H1 (cell line): ENCODE data around the gene MCF2L2. TPM values are rescaled to one million over a fixed set of nuclear protein-coding genes. Genes with fewer than 3 reads are reported as not detected.

Experiments
- CTCF ChIA-PET: fragments of 300-600 bp; sonication (Branson Sonifier 250); formaldehyde crosslinking; loops from one replicate; lab custom pipeline; 2021; ENCODE audit not compliant: partially characterized antibody; lab: Charles Lee
- POLR2A ChIA-PET: fragments of 300-600 bp; sonication (Branson Sonifier 250); formaldehyde crosslinking; loops from one replicate; lab custom pipeline; 2021; ENCODE audit warnings: inconsistent platforms; ENCODE audit not compliant: partially characterized antibody; lab: Charles Lee
- DNase-seq, 2 experiments: peaks; one replicate each; pipeline versions ENCODE4 v3.0.0 to v3.0.0-alpha.2; 2010 to 2022; ENCODE audit warnings: low spot score in 2 of 2, low read depth in 1 of 2, mixed read lengths in 1 of 2
- FAIRE-seq: peaks from 2 replicates; lab custom pipeline; 2011; peaks lifted over from hg19 to GRCh38; lab: Jason Lieb, UNC
- H2AFZ ChIP-seq: 2 replicates; pipeline ENCODE4 v1.8.1; 2012; ENCODE audit warnings: low read length, inconsistent platforms
- H2AK5ac ChIP-seq: 2 replicates; pipeline ENCODE4 v1.6.1; 2013; ENCODE audit warnings: low read depth, low read length
- H2BK120ac ChIP-seq: replicated peaks from 2 replicates; pipeline ENCODE3; 2013; ENCODE audit warnings: low read depth, low read length, inconsistent platforms
- H2BK12ac ChIP-seq: 2 replicates; pipeline ENCODE4 v1.6.1; 2013; ENCODE audit warnings: low read depth, low read length
- H2BK15ac ChIP-seq: 2 replicates; pipeline ENCODE4 v1.6.1; 2013; ENCODE audit warnings: low read length
- H2BK20ac ChIP-seq: 2 replicates; pipeline ENCODE4 v1.6.1; 2013; ENCODE audit warnings: low read length
- H2BK5ac ChIP-seq: 2 replicates; pipeline ENCODE4 v1.6.1; 2013; ENCODE audit warnings: low read depth, low read length
- H3K14ac ChIP-seq: 2 replicates; pipeline ENCODE4 v1.6.1; 2013; ENCODE audit warnings: inconsistent platforms; ENCODE audit not compliant: insufficient read length
- H3K18ac ChIP-seq: 2 replicates; pipeline ENCODE4 v1.6.1; 2013; ENCODE audit warnings: low read length; ENCODE audit errors: extremely low read depth
- H3K23ac ChIP-seq: 2 replicates; pipeline ENCODE4 v1.6.1; 2013; ENCODE audit warnings: inconsistent platforms; ENCODE audit not compliant: insufficient read length
- H3K23me2 ChIP-seq: 2 replicates; pipeline ENCODE4 v1.6.1; 2013; ENCODE audit warnings: low read depth, low read length
- H3K27ac ChIP-seq: 2 replicates; pipeline ENCODE4 v1.6.1; 2011; ENCODE audit warnings: low read depth, low read length, inconsistent platforms
- H3K27me3 ChIP-seq, 4 experiments: replicated peaks in 1 of 4; 1 replicate in 1 of 4; 2 replicates in 3 of 4; pipeline versions ENCODE4 v1.6.1 to v1.8.1; 2011 to 2013; ENCODE audit warnings: low read length in 3 of 4, mild to moderate bottlenecking in 3 of 4, inconsistent platforms in 2 of 4, mixed read lengths in 2 of 4, moderate library complexity in 1 of 4; ENCODE audit not compliant: control insufficient read depth in 3 of 4, insufficient read depth in 3 of 4; ENCODE audit errors: extremely low read depth in 1 of 4
- H3K36me3 ChIP-seq, 4 experiments: 2 replicates each; pipeline versions ENCODE4 v1.6.1 to v1.8.1; 2011 to 2013; ENCODE audit warnings: mild to moderate bottlenecking in 4 of 4, low read length in 3 of 4, moderate library complexity in 2 of 4, control low read depth in 1 of 4, inconsistent platforms in 1 of 4; ENCODE audit not compliant: insufficient read depth in 4 of 4, control insufficient read depth in 2 of 4
- H3K4ac ChIP-seq: replicated peaks from 2 replicates; pipeline ENCODE3; 2013; ENCODE audit warnings: low read length, low read depth, mixed read lengths, inconsistent platforms; ENCODE audit not compliant: insufficient read length
- H3K4me1 ChIP-seq, 4 experiments: replicated peaks in 1 of 4; 1 replicate in 1 of 4; 2 replicates in 3 of 4; pipeline versions ENCODE4 v1.6.1 to v1.8.1; 2011 to 2013; ENCODE audit warnings: low read length in 3 of 4, inconsistent platforms in 2 of 4, mixed read lengths in 1 of 4; ENCODE audit not compliant: insufficient read depth in 4 of 4, control insufficient read depth in 3 of 4
- H3K4me2 ChIP-seq, 2 experiments: 2 replicates each; pipeline versions ENCODE4 v1.6.1 to v1.8.1; 2011 to 2013; ENCODE audit warnings: low read depth in 2 of 2, low read length in 2 of 2, control low read depth in 1 of 2, inconsistent platforms in 1 of 2, mild to moderate bottlenecking in 1 of 2; ENCODE audit not compliant: insufficient read depth in 1 of 2
- H3K4me3 ChIP-seq, 4 experiments: fragments of 200-600, 300-600 bp in 1 of 4; sonication (generic), shearing (Covaris generic), sonication (Bioruptor Twin) in 1 of 4; 2 replicates each; pipeline versions ENCODE4 v1.5.1 to v1.8.1; 2011 to 2016; ENCODE audit warnings: low read length in 4 of 4, low read depth in 3 of 4, control low read depth in 2 of 4, inconsistent platforms in 2 of 4, mild to moderate bottlenecking in 2 of 4, mixed read lengths in 1 of 4, moderate library complexity in 1 of 4; ENCODE audit not compliant: insufficient read depth in 2 of 4; ENCODE audit errors: extremely low read depth in 1 of 4
- H3K56ac ChIP-seq: replicated peaks from 2 replicates; pipeline ENCODE3; 2013; ENCODE audit warnings: low read depth, mild to moderate bottlenecking, mixed read lengths, low read length, inconsistent platforms; ENCODE audit not compliant: insufficient read length
- H3K79me1 ChIP-seq: 2 replicates; pipeline ENCODE4 v1.6.1; 2013; ENCODE audit warnings: low read depth, low read length, control low read depth
- H3K79me2 ChIP-seq, 2 experiments: 2 replicates each; pipeline versions ENCODE4 v1.6.1 to v1.8.1; 2012 to 2013; ENCODE audit warnings: low read length in 2 of 2, mild to moderate bottlenecking in 2 of 2, inconsistent platforms in 1 of 2; ENCODE audit not compliant: insufficient read depth in 2 of 2, control insufficient read depth in 1 of 2
- H3K9ac ChIP-seq, 4 experiments: replicated peaks in 1 of 4; 1 replicate in 1 of 4; 2 replicates in 3 of 4; pipeline versions ENCODE4 v1.6.1 to v1.8.1; 2011 to 2013; ENCODE audit warnings: low read depth in 3 of 4, low read length in 3 of 4, control low read depth in 2 of 4, mild to moderate bottlenecking in 2 of 4, moderate library complexity in 2 of 4, inconsistent platforms in 1 of 4; ENCODE audit errors: extremely low read depth in 1 of 4
- H3K9me3 ChIP-seq, 2 experiments: 2 replicates each; pipeline versions ENCODE4 v1.6.1 to v1.8.1; 2012 to 2013; ENCODE audit warnings: mild to moderate bottlenecking in 2 of 2, moderate library complexity in 2 of 2, control low read depth in 1 of 2, inconsistent platforms in 1 of 2, low read depth in 1 of 2, low read length in 1 of 2, mixed read lengths in 1 of 2; ENCODE audit not compliant: insufficient read depth in 2 of 2
- H4K20me1 ChIP-seq, 2 experiments: replicated peaks in 1 of 2; 2 replicates each; pipeline versions ENCODE3 to v1.8.1; 2011 to 2013; ENCODE audit warnings: inconsistent platforms in 2 of 2, low read length in 2 of 2, mild to moderate bottlenecking in 1 of 2; ENCODE audit not compliant: insufficient read depth in 2 of 2, control insufficient read depth in 1 of 2
- H4K5ac ChIP-seq: 2 replicates; pipeline ENCODE4 v1.6.1; 2013; ENCODE audit warnings: low read length, low read depth, mixed read lengths, inconsistent platforms; ENCODE audit not compliant: insufficient read length
- H4K8ac ChIP-seq: 2 replicates; pipeline ENCODE4 v1.8.0; 2013; ENCODE audit warnings: mild to moderate bottlenecking, moderate library complexity, low read length, inconsistent platforms; ENCODE audit not compliant: insufficient read depth; ENCODE audit errors: extremely low read depth
- H4K91ac ChIP-seq: replicated peaks from 2 replicates; pipeline ENCODE3; 2013; ENCODE audit warnings: low read length, mixed read lengths, inconsistent platforms; ENCODE audit not compliant: insufficient read length
- ATF3 ChIP-seq: IDR thresholded peaks from 2 replicates; pipeline ENCODE4 v1.6.1; 2011; ENCODE audit warnings: low read depth, mild to moderate bottlenecking, low read length; ENCODE audit not compliant: insufficient read depth
- CEBPB ChIP-seq: IDR thresholded peaks from 2 replicates; pipeline ENCODE4 v1.6.1; 2012; ENCODE audit warnings: low read depth, low read length
- CHD1 ChIP-seq: IDR thresholded peaks from 2 replicates; pipeline ENCODE4 v1.6.1; 2012; ENCODE audit warnings: low read depth, low read length, improper control_type of control experiment
- CREB1 ChIP-seq: IDR thresholded peaks from 2 replicates; pipeline ENCODE4 v1.6.1; 2012; ENCODE audit warnings: inconsistent platforms
- CTBP2 ChIP-seq: IDR thresholded peaks from 2 replicates; pipeline ENCODE4 v1.7.0; 2011; ENCODE audit warnings: borderline replicate concordance, mild to moderate bottlenecking, moderate library complexity, mixed read lengths, low read length; ENCODE audit not compliant: insufficient read depth, insufficient read length
- EP300 ChIP-seq, 2 experiments: IDR thresholded peaks; 1 replicate in 1 of 2; 2 replicates in 1 of 2; pipeline ENCODE4 v1.6.1; 2011 to 2012; ENCODE audit warnings: low read depth in 2 of 2, low read length in 2 of 2, mild to moderate bottlenecking in 2 of 2, borderline replicate concordance in 1 of 2, inconsistent platforms in 1 of 2, moderate library complexity in 1 of 2
- GTF2F1 ChIP-seq: IDR thresholded peaks from 2 replicates; pipeline ENCODE4 v1.6.1; 2012; ENCODE audit warnings: low read depth, low read length, improper control_type of control experiment, borderline replicate concordance
- HDAC6 ChIP-seq: IDR thresholded peaks from one replicate; pipeline ENCODE4 v1.7.1; 2012; ENCODE audit warnings: low read depth, mild to moderate bottlenecking, inconsistent platforms, low read length, moderate library complexity
- SIRT6 ChIP-seq: IDR thresholded peaks from one replicate; pipeline ENCODE4 v1.7.1; 2012; ENCODE audit warnings: low read length, inconsistent platforms
- SIX5 ChIP-seq: IDR thresholded peaks from 2 replicates; pipeline ENCODE4 v1.6.1; 2011; ENCODE audit warnings: mild to moderate bottlenecking, low read depth, low read length
- SP1 ChIP-seq: IDR thresholded peaks from 2 replicates; pipeline ENCODE4 v1.6.1; 2011; ENCODE audit warnings: low read depth, low read length
- TAF1 ChIP-seq: IDR thresholded peaks from 2 replicates; pipeline ENCODE4 v1.6.1; 2011; ENCODE audit warnings: mild to moderate bottlenecking, low read depth, low read length
- YY1 ChIP-seq: IDR thresholded peaks from 2 replicates; pipeline ENCODE4 v1.6.1; 2011; ENCODE audit warnings: low read depth, mild to moderate bottlenecking, low read length
- WGBS, 2 experiments: shearing (Covaris generic) in 1 of 2; methylation state at CpG; one replicate each; pipeline versions ENCODE4 v1.1.6 to v1.1.7; 2013 to 2015; ENCODE audit warnings: low lambda C conversion rate in 2 of 2, mixed read lengths in 2 of 2, inconsistent platforms in 1 of 2, low coverage in 1 of 2, missing lambda C conversion rate in 1 of 2; ENCODE audit not compliant: insufficient replicate concordance in 2 of 2, insufficient coverage in 1 of 2, insufficient read length in 1 of 2; ENCODE audit errors: extremely low coverage in 1 of 2, missing lambda C conversion rate in 1 of 2; 5-methylcytosine and 5-hydroxymethylcytosine counted together
- polyA plus RNA-seq, 7 experiments: library from polyadenylated mRNA; depleted of rRNA in 3 of 7; stranded (reverse) in 5 of 7; unstranded in 2 of 7; fragments of >200 nt in 5 of 7; fragments of 200-250 nt in 2 of 7; gene quantifications; 1 replicate in 5 of 7; 2 replicates in 1 of 7; 4 replicates in 1 of 7; pipeline versions ENCODE4 v1.2.1 to v1.2.3, GENCODE V29; 2011 to 2013; ENCODE audit warnings: missing spikeins in 2 of 7, mixed read lengths in 2 of 7
- total RNA-seq: library from RNA; stranded (reverse); fragmentation: NEBNext Ultra II Directional; extraction: Animal tissue kit (Norgen Biotek cat#: 25700); gene quantifications from 2 replicates; pipeline ENCODE4 v1.2.1, GENCODE V29; 2021

MCF2L2 gene
- total and polyA plus RNA-seq, 2 of the 8 experiments (the other 6 are each of a cell fraction or from before 2014, with no cell fraction given), result 4.1 to 13.7 TPM

- no peak overlapping the region for H2BK120ac ChIP-seq
- H2BK20ac ChIP-seq, result no peak overlapping the region
- no peaks in the 10 kb centered on the region; a peak in 1 of 7 replicates for H3K4me1 ChIP-seq
- no peak overlapping the region for H2AK5ac ChIP-seq
- no peak overlapping the region for H3K56ac ChIP-seq
- no peak overlapping the region for H3K4me3 ChIP-seq
- no peaks in the 10 kb centered on the region for H3K27me3 ChIP-seq
- POLR2A ChIA-PET, result interaction anchor here (0.5 to 2.1 kb wide), 4 partner anchors 10 to 307 kb away, joined by 3 to 10 read pairs (median 4); partner anchors contain the start of gene MCF2L2
- no peaks in the 10 kb centered on the region for H4K20me1 ChIP-seq
- H2BK15ac ChIP-seq, result no peak overlapping the region
- no peak overlapping the region for H3K23ac ChIP-seq
- FAIRE-seq (no peak), DNase-seq (no peak)
- CTCF ChIA-PET, result interaction anchor here (0.6 to 1.8 kb wide), 8 partner anchors 11 to 289 kb away, joined by 3 to 7 read pairs (median 4); partner anchors contain the start of gene MCF2L2
- H2BK5ac ChIP-seq, result no peak overlapping the region
- H4K91ac ChIP-seq, result no peak overlapping the region
- no peaks in the 10 kb centered on the region for H3K36me3 ChIP-seq
- no peak overlapping the region for H2BK12ac ChIP-seq
- H4K8ac ChIP-seq, result no peak overlapping the region
- H3K14ac ChIP-seq, result no peak overlapping the region
- no peaks in the 10 kb centered on the region for H3K23me2 ChIP-seq
- no peak overlapping the region for H3K4me2 ChIP-seq
- H2AFZ ChIP-seq, result no peak overlapping the region
- WGBS, 2 experiments, result 94% methylated on average over 3 of the region's 3 CpGs; no CpG with 5 or more reads in 1 of the 2 experiments
- no peak overlapping the region for H3K4ac ChIP-seq
- H4K5ac ChIP-seq, result no peak overlapping the region
- peaks cover 0 to 4% of the 10 kb centered on the region in 2 experiments; a peak in 3 of 4 replicates for H3K79me2 ChIP-seq
- no peak overlapping the region for H3K9ac ChIP-seq
- no peak overlapping the region for H3K27ac ChIP-seq
- no peak overlapping the region for H3K18ac ChIP-seq
- H3K79me1 ChIP-seq, result no peaks in the 10 kb centered on the region; the same call in 1 of the 2 replicates
- no peaks in the 10 kb centered on the region for H3K9me3 ChIP-seq
- no peak for TF ChIP-seq CREB1
- no peak for TF ChIP-seq YY1
- TF ChIP-seq SP1, result no peak
- no peak for TF ChIP-seq GTF2F1
- no peak for TF ChIP-seq ATF3
- no peak for TF ChIP-seq EP300 (IDR thresholded peaks at IDR 0.05; ENCODE audit: borderline replicate concordance in 1 of 2, low read depth in 2 of 2, low read length in 2 of 2)
- TF ChIP-seq SIX5, result no peak
- TF ChIP-seq TAF1, result no peak
- no peak for TF ChIP-seq CTBP2
- TF ChIP-seq CEBPB, result no peak
- no peak for TF ChIP-seq CHD1
- TF ChIP-seq SIRT6, result no peak
- TF ChIP-seq HDAC6, result no peak
Measured at GRCh38 chr3:183411216-183411922, 17.1 kb downstream of the MCF2L2 start.
